ENCODE data around the gene KRTAP4-3.
"Not testable (repeated sequence)": the region's sequence is repeated elsewhere in the genome, so short reads cannot be mapped to it uniquely, and the experiment has no call there.

The KRTAP4-3 gene

GRCh38 chr17:41168121-41168520 lies at the start of gene KRTAP4-3:
KRTAP4-3 (minus strand) TSS chr17:41168221; CDS start chr17:41168172, 49 bp downstream.
- no peak for DNase-seq

- no peak for DNase-seq
Observed at GRCh38 chr17:41215681-41216080, 47.7 kb upstream of the KRTAP4-3 start.

- DNase-seq, result no peak
Observed at GRCh38 chr17:41212524-41213169, 44.6 kb upstream of the KRTAP4-3 start.

- DNase-seq, result no peak
Observed at GRCh38 chr17:41211845-41212466, 43.9 kb upstream of the KRTAP4-3 start.

GRCh38 chr17:41199421-41200078 lies 31.5 kb upstream of the KRTAP4-3 start:
- no peak for DNase-seq

- DNase-seq, result no peak
Observed at GRCh38 chr17:41196068-41196467, 28.0 kb upstream of the KRTAP4-3 start.

- no peak for DNase-seq
Observed at GRCh38 chr17:41190328-41190727, 22.3 kb upstream of the KRTAP4-3 start.

GRCh38 chr17:41189837-41190318 lies 21.9 kb upstream of the KRTAP4-3 start, which contains the start of gene KRTAP9-1:
KRTAP9-1 (plus strand) TSS chr17:41189887; CDS start chr17:41189887, 0 bp downstream.
- not testable (repeated sequence) for DNase-seq

- DNase-seq, result no peak
Observed at GRCh38 chr17:41186872-41187271, 18.9 kb upstream of the KRTAP4-3 start.

GRCh38 chr17:41185001-41185400 lies 17.0 kb upstream of the KRTAP4-3 start:
- DNase-seq, result no peak

GRCh38 chr17:41184480-41184961 lies 16.5 kb upstream of the KRTAP4-3 start, which contains the start of gene KRTAP4-1:
KRTAP4-1 (minus strand) TSS chr17:41184911; CDS start chr17:41184854, 57 bp downstream.
- no peak for DNase-seq

- DNase-seq, result peak; percentile 5
Observed at GRCh38 chr17:41178843-41179616, 11.0 kb upstream of the KRTAP4-3 start.

- peak; percentile 76 for DNase-seq
Observed at GRCh38 chr17:41178341-41178740, 10.3 kb upstream of the KRTAP4-3 start.

GRCh38 chr17:41177727-41178271 lies 9.8 kb upstream of the KRTAP4-3 start, which contains the start of gene KRTAP4-2:
KRTAP4-2 (minus strand) TSS chr17:41178221; CDS start chr17:41178164, 57 bp downstream.
- no peak for DNase-seq

- DNase-seq, result peak; percentile 38
Observed at GRCh38 chr17:41176744-41177387, 8.8 kb upstream of the KRTAP4-3 start.

GRCh38 chr17:41171886-41172285 lies 3.9 kb upstream of the KRTAP4-3 start:
- DNase-seq, result no peak

- no peak for DNase-seq
Observed at GRCh38 chr17:41167561-41167960, 460 bp downstream of the KRTAP4-3 start.

GRCh38 chr17:41163828-41164227 lies 4.2 kb downstream of the KRTAP4-3 start:
- DNase-seq, result no peak

- DNase-seq, result no peak
Observed at GRCh38 chr17:41160648-41161047, 7.4 kb downstream of the KRTAP4-3 start, which contains the start of gene KRTAP4-4. KRTAP4-4 (minus strand) TSS chr17:41160748; CDS start chr17:41160691, 57 bp downstream.

- DNase-seq, result not testable (repeated sequence)
Observed at GRCh38 chr17:41160190-41160589, 7.8 kb downstream of the KRTAP4-3 start.

- no peak for DNase-seq
Observed at GRCh38 chr17:41153856-41154255, 14.2 kb downstream of the KRTAP4-3 start.

GRCh38 chr17:41151525-41151924 lies 16.5 kb downstream of the KRTAP4-3 start:
- no peak for DNase-seq
